GM18519 (cell line): ENCODE data around the gene UQCRC1.

Source experiments
- ATAC-seq: cut with Tn5 transposase; IDR thresholded peaks from one replicate; pipeline ENCODE4 v1.9.1; 2021; ENCODE audit warnings: mild to moderate bottlenecking, moderate library complexity; ENCODE audit not compliant: unreplicated experiment, low FRiP score

The UQCRC1 gene

DNA sequence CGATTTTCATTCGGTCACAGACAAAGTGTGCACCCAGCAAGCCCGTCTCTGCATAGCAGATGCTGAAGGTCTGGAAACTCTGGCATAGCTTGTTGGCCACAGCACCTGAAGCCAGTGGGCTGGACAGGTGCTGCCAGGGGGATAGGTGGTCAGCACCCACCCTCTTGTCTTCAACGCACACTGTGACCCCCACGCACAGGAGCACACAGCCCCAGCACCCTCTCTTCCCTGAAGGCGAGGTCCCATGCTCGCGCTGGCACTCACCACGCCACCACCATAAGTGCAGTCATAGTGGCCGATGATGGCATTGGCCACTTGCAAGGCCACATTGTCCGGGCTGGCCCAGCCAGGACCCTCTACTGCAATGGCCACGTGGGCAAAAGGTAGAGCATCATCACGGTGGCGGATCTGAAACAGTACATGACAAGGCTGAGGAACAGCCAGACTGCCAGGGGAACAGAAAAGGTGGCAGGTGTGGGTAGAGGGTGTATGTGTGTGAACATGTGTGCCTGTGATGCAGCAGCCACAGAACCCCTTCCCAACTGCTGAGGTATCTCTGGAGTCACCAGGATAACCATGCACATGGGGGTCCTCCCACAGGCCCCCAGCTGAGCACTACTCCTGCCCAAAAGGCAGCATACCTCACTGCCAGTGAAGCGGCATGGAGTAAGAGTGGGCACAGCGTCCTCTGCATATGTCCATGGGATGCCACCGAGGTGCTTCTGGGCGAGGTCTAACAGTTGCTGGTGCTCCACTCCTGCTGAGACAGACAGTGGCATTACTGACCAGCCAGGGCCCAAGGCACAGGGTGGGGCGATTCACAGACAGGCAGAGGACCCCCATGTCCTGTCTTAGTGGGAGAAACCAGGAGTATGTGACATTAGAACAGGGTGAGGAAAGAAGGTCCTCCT, 8.5 kb downstream of the UQCRC1 start:
- ATAC-seq: no peak

DNA sequence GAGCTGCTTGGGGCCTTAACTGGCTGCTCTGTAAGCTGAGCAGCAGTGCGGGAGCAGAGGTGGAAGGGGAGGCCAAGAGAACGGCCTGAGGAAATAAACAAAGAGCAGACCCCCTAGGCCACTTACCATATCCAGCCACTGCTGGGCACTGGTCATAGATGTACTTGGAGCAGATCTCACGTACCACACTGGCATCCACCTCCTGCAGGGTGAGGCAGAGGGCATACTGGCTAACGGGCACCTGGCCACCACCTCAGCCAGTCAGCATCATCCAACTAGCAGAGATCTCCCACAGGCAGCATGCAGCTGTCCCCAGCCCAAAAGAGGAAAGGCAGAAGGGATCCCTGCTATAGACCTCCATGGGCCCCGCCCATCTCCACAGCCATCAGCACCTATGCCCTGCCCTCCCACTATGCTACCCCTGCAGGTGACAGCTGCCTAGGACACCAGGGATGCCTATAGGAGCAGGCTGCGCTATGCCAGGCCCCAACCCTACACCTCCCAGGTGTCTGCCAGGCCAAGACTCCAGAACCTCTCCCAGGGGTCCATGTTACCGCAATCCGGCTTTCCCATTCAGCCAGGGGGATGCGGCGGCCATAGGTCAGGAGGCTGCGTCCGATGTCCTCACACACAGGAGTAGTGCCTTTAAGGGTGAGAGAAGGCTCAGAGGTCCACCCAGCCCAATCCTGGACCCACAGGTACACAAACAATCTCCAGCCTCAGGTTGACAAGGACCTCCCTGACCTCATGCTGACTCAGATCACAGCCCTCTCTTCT, 9.7 kb downstream of the UQCRC1 start:
- ATAC-seq: no peak

DNA sequence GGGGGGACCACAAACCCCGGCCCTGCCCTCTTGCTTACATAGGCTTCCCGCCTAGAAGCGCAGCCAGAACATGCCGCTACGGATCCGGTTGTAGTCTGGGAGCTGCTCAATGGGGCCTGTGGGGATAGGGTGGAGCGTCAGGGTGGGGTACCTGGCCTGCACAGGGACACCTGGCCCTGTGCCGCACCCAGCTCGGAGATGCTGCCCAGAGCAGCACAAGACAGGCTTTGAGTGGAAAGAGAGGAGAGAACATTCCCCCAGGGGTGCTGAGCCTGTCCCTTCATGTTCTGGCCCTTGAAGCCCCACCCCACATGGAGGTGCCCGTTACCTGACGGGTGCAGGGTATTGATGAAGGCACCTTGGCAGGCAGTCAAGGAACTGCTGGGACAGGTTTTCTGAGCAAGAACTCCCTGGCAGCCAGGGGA, 10.4 kb downstream of the UQCRC1 start:
- no peak for ATAC-seq

DNA sequence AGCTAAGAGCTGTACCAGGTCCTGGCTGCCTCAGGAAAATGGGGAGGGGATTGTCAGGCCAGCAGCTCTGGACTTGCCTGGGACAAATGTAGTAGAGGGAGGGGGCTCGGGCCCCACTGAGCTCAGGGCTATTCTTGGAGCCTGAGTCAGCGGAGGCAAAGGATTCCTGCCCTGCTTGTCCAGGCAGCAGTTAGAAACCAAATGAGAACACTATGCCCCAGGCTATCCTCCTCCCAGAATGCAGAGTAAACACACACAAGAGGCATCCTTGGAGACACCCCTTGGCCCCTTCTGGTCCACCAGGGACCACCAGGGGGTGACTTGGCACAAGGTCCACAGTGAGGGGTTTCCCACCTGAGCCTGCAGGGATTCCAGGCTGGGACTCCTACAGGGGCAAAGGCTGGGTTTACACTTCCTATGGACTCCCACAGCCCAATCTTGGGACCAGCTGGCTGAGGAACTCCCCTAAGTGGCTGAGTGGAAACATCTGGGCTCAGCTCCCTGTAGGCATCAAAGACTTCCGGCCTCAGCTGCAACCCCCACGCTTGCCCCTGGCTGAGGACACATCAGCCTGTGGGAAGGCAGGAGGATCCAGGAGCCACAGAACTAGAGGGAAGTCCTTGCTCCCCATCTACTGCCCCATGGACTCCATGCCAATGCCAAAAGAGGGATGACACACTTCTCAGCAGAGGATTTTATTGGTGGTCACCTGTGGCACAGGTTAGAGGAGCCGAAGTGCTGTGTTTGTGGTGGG, 10.9 kb downstream of the UQCRC1 start:
- no peak for ATAC-seq

DNA sequence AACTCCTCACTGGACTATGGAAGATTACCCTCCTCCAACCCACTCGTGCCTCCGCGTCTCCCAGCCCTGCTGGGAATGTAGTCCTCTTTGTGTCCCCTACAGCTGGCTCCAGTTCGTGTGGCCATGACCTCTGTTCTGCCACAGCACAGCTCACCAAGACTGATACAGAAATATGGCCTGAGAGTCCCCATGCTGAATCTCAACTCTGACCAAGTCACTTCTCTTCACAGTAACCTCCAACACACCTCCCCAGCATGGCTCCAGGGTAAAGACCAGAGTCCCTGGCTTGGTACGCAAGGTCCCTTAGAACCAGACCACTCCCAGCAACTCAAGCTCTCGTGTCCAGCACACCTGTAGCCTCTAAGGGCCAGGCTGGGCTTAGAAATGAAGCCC, 12.0 kb downstream of the UQCRC1 start:
- ATAC-seq: no peak

DNA sequence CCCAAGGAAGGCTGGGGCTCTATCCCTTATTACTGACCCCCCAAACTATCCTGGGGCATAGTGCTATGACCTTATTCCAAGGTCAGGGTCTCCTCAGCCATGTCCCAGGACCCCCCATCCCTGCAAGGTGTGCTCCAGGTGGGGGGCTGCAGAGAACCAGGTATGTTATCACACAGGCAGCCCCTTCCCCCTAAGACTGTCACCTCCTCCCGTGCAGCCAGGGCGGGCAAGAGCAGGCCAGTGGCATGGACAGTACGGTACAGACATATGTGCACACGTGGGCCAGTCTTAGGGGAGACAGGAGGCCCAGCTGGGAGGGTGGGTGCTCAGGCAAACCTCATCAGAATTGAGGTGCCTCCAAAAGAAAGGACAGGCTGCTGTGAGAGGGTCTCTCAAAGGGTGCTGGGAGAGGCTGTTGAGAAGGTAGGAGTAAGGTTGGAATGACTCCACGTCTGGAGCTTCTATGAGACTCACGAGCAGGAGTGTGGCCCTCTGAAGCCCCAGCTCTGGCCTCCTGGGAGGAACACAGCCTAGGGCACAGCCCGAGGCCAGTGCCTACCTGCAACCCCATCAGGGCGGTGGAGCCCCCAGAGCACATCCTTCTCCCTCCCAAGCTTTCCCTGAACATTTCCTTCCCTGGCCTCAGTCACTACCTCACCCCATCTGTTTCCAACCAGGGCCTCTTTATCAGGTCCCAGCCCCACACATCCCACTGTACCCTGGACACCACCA, 12.6 kb downstream of the UQCRC1 start:
- ATAC-seq: no peak

DNA sequence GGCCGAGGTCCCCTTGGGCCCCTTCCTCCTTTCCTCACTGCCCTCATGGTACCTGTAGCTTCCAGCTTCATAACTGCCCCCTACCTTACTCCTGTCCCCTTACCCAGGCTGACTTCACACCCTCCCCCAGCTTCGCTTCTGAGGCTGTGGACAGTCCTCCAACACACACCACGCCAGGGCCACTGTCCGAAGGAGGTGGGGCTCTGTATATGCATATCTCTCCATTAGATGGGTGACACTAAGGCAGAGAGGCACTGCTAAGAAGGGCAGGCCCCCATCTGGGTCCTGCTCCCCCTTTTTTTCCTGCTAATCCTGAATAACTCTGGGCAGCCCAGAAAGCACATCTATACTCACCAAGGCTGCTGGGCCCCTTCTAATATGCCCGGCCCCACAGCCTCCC, 13.3 kb downstream of the UQCRC1 start:
- ATAC-seq: no peak

DNA sequence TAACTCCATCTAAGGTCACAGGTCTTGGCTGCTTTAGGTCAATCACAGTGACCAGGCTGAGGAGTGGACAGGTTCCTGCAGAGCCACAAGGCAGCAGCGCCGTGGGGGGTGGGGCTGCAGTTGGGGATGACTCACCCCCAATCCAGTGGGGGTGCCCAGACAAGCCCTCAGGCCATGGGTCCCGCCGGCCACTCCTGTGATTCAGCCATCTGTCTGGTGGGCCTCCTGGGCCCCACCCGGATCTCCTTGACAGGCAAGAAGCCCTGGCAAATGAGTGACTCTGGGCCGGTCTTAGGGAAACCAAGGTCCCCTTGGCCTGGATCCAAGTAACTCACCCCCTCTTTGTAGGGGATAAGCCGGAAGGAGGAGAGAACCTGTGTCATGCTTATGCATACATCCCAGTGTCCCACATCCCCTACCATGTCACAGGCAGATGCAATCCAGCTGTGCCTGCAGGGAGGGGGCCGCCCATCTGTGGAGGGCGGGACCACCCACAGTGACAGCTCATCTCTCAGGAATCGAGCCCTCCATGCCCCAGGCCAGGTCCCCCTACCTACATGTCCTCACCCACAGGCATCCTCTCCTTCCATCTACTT, 13.8 kb downstream of the UQCRC1 start:
- no peak for ATAC-seq

DNA sequence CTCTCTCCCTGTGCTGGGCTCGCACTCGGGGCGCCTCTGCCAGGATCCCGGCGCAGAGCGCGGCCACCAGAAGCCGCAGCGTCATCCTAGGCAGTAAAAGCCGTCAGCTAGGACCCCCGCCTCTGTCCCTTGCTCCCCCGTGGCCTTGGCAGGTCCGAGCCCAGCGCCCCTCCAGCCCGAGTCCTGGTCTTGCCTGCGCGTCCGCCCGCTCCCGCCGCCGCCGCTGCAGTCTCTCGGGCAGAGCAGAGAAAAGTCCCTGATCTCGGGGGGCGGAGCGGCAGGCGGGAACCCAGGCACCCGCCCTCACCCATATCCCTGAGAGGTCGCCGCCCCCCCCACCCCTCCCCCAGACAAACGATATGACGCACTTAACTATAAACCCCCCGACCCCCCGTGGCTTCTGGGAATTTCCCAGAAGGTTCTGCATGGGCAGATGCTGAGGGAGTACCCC, 14.3 kb downstream of the UQCRC1 start, which contains the start of gene COL7A1:
COL7A1 (minus strand) TSS at position 255 of the 451 bp plus-strand sequence; CDS start at position 85, 170 bp downstream.
- ATAC-seq: no peak

DNA sequence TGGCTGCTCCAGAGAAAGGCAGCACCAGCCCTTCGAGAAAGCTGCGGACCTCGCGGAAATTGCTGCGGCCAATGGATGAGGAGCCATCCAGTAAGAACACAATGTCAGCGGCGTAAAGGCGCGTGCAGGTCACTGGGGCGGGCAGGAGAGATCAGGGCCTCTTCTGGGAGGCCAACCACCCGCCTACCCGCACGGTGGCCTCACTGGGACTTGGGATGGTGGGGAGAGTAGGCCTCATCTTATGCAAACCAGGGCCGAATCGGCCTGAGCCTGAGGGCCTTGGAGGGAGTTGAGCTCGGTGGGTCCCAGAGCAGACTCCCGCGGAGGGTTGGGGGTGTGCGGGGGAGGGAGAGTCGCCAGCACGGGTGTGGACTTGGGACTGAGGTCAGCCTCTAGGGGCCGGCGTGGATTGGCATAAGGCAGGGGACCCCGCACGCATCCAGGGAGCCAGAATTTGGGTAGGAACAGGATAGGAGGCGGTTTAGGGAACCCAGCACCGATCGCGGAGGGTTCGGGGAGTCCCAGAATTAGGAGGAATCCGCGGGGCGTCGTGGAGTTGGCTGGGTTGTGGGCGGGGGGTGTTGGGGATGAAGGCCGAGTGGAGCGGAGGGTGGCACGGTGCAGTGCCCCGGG, 14.9 kb downstream of the UQCRC1 start:
- no peak for ATAC-seq

DNA sequence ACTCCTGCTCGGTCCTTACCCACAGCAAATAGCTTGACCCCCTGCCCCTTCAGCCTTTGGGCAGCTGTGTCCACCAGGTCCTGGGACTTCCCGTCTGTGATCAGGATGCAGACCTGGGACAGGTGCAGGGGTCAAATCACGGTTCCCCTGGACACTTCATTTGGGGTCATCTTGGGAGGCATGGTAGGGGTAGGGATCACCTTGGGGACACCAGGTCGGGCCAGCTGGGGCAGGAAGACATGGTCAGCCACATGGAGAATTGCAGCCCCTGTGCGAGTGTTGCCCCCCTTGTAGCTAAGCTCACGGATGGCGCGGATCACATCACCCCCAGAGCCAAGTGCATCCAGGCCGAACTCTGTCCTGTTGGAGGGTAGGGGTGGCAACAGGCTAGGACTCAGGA, 16.1 kb downstream of the UQCRC1 start:
- no peak for ATAC-seq

DNA sequence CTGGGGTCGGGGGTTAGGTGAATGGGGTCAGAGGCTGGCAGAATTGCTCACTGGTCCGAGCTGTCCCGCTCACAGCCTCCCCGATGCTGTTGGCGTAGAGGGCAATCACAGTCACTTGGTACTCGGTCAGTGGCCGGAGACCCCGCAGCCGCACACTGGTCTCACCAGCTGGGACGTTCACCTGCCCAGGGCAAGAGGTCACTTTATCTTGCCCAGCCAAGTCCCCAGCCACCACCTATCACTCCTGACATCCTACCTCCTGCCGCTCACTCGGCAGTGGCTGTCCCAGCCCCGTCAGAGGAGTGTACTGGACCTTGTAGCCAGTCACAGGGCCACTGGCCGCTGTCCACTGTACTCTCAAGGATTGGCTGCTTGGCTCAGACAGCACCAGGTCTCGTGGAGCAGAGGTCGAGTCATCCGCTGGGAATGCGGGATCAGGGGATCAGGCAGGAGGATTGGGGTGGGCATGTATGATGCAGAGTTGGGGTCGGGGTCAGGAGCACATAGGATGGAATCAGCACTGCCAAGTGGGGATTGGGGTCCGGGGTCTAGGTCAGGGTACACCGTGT, 16.8 kb downstream of the UQCRC1 start:
- ATAC-seq: no peak

DNA sequence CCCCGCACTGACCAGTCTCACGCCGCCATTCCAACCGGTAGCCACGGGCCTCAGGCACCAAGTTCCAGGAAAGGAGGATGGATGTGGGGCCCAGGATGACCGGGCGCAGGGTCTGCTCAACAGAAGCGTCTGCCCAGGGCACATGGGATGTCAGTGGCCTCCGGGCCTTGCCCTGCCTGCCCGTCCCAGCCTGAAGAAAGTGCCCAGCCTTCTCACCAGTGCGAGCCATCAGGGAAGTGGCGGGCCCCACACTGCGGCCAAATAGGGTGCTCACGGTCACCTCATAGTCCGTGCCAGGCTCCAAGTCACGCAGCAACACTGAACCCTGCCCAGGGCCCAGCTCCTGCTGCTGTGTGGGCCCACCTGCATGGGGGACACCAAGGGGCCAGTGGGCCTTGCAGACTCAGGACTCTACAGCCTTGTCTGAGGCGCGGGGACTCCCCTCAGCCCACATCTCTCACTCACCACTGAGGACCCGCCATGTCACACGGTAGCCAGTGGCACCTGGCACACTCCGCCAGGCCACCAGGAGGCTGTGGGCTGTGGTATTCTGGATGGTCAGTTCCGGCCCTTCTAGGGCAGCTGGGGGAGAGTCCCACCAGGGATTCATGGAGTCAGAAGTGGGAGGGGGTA, 17.4 kb downstream of the UQCRC1 start:
- no peak for ATAC-seq

DNA sequence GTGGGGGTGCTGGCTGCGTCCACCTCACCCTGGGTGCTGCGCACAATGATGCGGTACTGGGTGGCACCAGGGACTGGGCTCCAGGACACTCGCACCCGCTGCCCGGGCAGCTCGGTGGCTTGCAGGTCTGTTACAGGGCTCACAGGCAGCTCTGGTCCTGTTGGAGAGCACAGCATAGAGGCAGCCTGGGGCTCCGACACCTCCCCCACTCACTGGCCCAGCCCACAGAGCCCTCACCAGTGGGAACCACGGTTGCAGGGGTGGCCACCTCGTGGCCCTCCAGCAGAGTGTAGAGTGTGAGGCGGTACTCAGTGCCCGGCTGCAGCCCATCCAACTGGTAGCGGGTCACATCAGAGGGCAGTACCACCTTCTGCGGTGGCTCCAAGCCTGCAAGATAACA, 18.0 kb downstream of the UQCRC1 start:
- ATAC-seq: no peak

DNA sequence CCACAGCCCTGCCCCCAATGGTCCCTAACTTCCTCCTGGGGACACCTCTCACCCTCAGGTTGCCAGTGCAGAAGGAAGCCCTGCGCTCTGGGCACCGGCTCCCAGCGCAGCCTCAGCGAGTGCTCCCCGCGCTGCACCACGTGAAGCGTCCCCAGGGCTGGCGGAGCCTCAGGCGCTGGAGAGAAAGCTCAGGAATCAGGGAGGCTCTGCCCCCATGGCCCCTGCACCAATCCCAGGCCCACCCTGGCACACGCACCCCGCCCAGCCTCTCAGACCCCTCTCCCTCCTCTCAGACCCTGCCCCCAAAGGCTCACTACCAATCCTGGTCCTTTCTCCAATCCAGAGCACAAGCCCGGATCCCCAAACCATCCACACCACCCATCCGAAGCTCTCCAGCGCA, 21.2 kb downstream of the UQCRC1 start:
- ATAC-seq: no peak

DNA sequence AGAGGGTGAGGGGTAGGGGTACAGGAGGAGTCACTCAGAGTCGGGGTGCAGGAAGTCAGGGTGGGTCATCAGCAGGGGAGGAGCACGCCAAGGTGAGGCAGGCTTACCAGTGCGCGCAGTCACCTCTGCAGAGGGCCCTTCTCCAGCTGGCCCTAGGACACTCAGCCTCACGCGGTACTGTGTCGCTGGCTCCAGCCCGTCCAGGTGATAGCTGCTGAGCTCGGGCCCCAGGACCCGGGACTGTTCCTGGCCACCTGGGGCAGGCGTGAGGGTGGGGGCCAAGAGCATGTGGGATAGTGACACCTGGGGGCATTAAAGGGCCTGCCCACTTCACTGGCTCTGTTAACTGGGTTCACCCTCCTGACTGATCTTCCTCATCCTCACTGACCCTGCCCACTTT, 21.8 kb downstream of the UQCRC1 start:
- no peak for ATAC-seq

DNA sequence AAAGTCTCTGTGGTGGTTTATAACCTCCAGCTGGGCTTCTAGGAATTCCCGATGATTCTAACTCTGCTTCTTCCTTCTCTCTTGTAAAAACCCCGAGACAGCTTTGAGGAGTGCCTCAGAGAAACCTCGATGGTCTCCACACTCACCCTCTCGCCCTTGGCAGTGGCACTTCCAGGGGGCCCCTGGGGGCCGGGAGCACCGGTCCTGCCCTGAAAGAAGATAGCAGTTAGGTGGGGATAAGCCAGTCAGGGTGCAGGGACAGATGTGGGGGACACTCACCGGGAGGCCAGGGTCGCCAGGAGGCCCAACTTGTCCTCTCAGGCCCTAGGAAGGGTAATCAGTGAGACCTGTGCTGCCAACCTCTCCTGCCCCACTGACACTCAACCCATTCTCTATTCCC, 24.0 kb downstream of the UQCRC1 start:
- ATAC-seq: no peak

DNA sequence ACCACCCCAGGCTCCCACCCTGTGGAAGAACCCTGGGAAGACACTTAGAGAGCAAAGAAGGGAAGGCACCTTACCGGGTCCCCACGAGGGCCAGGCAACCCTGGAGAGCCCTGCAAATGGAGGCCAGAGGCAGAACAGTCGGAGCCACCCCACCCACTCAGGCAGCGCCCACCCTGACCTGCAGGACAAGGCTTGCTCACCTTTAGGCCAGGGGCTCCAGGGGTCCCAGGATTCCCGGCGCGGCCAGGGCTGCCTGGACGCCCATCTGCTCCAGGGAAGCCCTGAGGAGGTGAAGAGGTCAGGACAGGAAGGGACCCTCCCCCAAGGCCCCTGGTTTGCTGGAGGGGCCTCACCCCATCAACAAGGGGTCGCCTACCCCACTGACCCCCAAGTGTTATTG, 24.6 kb downstream of the UQCRC1 start:
- ATAC-seq: no peak
